HepG2 (cell line): ENCODE results near the gene LRR1. TPM values are rescaled to one million over a fixed set of nuclear protein-coding genes. Genes with fewer than 3 reads are reported as not detected.

ENCODE experiments used
- CEBPG ChIP-seq: IDR thresholded peaks from 2 replicates; pipeline ENCODE4 v1.6.1; 2016
- DBP ChIP-seq: sonication (generic); formaldehyde crosslinking; IDR thresholded peaks from 2 replicates; pipeline ENCODE4 v1.4.0; 2020; ENCODE audit warnings: missing genetic modification reagents; ENCODE audit errors: not compliant biosample characterization
- EEA1 ChIP-seq: sonication (generic); formaldehyde crosslinking; IDR thresholded peaks from 2 replicates; pipeline ENCODE4 v1.5.1; 2020; ENCODE audit warnings: mild to moderate bottlenecking, missing genetic modification reagents, borderline replicate concordance
- EHMT2 ChIP-seq: fragments of 200-600 bp; sonication (generic); IDR thresholded peaks from 2 replicates; pipeline ENCODE4 v1.7.0; 2017; ENCODE audit warnings: antibody characterized with exemption, low read depth, low read length, borderline replicate concordance
- PAX8 ChIP-seq: sonication (generic); formaldehyde crosslinking; IDR thresholded peaks from 2 replicates; pipeline ENCODE4 v1.8.0; 2022; ENCODE audit warnings: mild to moderate bottlenecking, missing genetic modification reagents, borderline replicate concordance
- SNRNP70 ChIP-seq: fragments of 200-400 bp; formaldehyde crosslinking; IDR thresholded peaks from 2 replicates; pipeline ENCODE4 v1.6.1; 2017; ENCODE audit warnings: mild to moderate bottlenecking, low read depth, low read length, moderate library complexity
- ZBTB40 ChIP-seq, 2 experiments: fragments of 450-650 bp in 1 of 2; sonication (generic) in 1 of 2; formaldehyde crosslinking in 1 of 2; IDR thresholded peaks; 2 replicates each; pipeline versions ENCODE4 v1.6.1 to v1.8.0; 2016 to 2022; ENCODE audit warnings: antibody characterized with exemption in 1 of 2, mild to moderate bottlenecking in 1 of 2, missing genetic modification reagents in 1 of 2
- ZFP62 ChIP-seq: sonication (generic); formaldehyde crosslinking; IDR thresholded peaks from 2 replicates; pipeline ENCODE4 v1.4.0; 2020; ENCODE audit warnings: missing genetic modification reagents
- ZNF260 ChIP-seq: sonication (generic); formaldehyde crosslinking; IDR thresholded peaks from 2 replicates; pipeline ENCODE4 v1.4.0; 2020; ENCODE audit warnings: missing genetic modification reagents, low read depth, mild to moderate bottlenecking, borderline replicate concordance
- polyA plus RNA-seq, 8 experiments: library from polyadenylated mRNA; depleted of rRNA in 3 of 8; stranded (reverse) in 7 of 8; unstranded in 1 of 8; fragments of >200 nt; fragmentation: Illumina TruSeq in 4 of 8; extraction: Trizol in 4 of 8; gene quantifications; 2 replicates each; pipeline versions ENCODE4 v1.2.1 to v1.2.3, GENCODE V29; 2011 to 2016; ENCODE audit warnings: low read depth in 4 of 8, missing spikeins in 1 of 8, mixed read lengths in 1 of 8; ENCODE audit not compliant: insufficient read depth in 1 of 8
- total RNA-seq, 5 experiments: library from RNA; depleted of rRNA; stranded (reverse); fragments of >200 nt; fragmentation: Illumina TruSeq; extraction: Trizol; gene quantifications; 2 replicates each; pipeline ENCODE4 v1.2.3, GENCODE V29; 2016; ENCODE audit warnings: low read depth in 1 of 5
- TF ChIP-seq, protein P1 (sequence below): sonication (generic); formaldehyde crosslinking; IDR thresholded peaks from 2 replicates; pipeline ENCODE4 v1.5.1; 2020; ENCODE audit warnings: mild to moderate bottlenecking, missing genetic modification reagents, borderline replicate concordance

Gene LRR1
- total and polyA plus RNA-seq, 2 of the 13 experiments (the other 11 are each of a cell fraction or from before 2014, with no cell fraction given), result 7.0 to 36.2 TPM

GRCh38 chr14:49634547-49635334, 36.0 kb downstream of the LRR1 start, which contains the start of gene DNAAF2 (continued):
- TF ChIP-seq ZBTB40 (IDR thresholded peaks at IDR 0.05) (no peak), ZBTB40 (CRISPR knock-in tag; IDR thresholded peaks at IDR 0.05) (no peak), EEA1 (CRISPR knock-in tag) (no peak), PAX8 (CRISPR knock-in tag) (no peak; the same call in 1 of the 2 replicates), SNRNP70 (no peak), ZNF260 (no peak), EHMT2 (no peak), CEBPG (CRISPR knock-in tag) (no peak; the same call in 1 of the 2 replicates), ZFP62 (CRISPR knock-in tag) (no peak), DBP (CRISPR knock-in tag) (no peak)
- TF ChIP-seq, protein P1, sequence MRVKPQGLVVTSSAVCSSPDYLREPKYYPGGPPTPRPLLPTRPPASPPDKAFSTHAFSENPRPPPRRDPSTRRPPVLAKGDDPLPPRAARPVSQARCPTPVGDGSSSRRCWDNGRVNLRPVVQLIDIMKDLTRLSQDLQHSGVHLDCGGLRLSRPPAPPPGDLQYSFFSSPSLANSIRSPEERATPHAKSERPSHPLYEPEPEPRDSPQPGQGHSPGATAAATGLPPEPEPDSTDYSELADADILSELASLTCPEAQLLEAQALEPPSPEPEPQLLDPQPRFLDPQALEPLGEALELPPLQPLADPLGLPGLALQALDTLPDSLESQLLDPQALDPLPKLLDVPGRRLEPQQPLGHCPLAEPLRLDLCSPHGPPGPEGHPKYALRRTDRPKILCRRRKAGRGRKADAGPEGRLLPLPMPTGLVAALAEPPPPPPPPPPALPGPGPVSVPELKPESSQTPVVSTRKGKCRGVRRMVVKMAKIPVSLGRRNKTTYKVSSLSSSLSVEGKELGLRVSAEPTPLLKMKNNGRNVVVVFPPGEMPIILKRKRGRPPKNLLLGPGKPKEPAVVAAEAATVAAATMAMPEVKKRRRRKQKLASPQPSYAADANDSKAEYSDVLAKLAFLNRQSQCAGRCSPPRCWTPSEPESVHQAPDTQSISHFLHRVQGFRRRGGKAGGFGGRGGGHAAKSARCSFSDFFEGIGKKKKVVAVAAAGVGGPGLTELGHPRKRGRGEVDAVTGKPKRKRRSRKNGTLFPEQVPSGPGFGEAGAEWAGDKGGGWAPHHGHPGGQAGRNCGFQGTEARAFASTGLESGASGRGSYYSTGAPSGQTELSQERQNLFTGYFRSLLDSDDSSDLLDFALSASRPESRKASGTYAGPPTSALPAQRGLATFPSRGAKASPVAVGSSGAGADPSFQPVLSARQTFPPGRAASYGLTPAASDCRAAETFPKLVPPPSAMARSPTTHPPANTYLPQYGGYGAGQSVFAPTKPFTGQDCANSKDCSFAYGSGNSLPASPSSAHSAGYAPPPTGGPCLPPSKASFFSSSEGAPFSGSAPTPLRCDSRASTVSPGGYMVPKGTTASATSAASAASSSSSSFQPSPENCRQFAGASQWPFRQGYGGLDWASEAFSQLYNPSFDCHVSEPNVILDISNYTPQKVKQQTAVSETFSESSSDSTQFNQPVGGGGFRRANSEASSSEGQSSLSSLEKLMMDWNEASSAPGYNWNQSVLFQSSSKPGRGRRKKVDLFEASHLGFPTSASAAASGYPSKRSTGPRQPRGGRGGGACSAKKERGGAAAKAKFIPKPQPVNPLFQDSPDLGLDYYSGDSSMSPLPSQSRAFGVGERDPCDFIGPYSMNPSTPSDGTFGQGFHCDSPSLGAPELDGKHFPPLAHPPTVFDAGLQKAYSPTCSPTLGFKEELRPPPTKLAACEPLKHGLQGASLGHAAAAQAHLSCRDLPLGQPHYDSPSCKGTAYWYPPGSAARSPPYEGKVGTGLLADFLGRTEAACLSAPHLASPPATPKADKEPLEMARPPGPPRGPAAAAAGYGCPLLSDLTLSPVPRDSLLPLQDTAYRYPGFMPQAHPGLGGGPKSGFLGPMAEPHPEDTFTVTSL, result 0 out of 2 replicates have a peak, but pooled peaks have one; percentile 5
